ENCODE results near the gene HPSE2.
"Not testable (repeated sequence)": the region's sequence is repeated elsewhere in the genome, so short reads cannot be mapped to it uniquely, and the experiment has no call there.

HPSE2 gene

DNA sequence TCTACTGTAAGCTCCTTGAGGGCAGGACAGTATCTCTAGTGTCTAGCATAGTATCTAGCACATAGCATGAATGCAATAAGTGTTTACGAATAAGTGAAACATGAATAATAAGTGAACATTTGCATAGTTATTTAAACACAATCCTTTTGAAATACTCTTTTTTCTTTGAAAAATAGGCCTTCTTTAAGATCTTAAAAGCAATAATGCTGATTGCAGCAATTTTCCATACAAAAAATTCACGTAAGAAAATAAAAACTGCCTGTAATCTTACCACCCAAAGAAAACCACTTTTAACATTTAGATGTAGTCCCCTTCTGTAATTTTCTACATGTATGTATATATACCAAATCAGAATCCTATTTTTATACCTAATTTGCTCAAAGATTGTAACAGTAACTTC is 626.4 kb downstream of the HPSE2 start:
- DNase-seq = no peak

DNA sequence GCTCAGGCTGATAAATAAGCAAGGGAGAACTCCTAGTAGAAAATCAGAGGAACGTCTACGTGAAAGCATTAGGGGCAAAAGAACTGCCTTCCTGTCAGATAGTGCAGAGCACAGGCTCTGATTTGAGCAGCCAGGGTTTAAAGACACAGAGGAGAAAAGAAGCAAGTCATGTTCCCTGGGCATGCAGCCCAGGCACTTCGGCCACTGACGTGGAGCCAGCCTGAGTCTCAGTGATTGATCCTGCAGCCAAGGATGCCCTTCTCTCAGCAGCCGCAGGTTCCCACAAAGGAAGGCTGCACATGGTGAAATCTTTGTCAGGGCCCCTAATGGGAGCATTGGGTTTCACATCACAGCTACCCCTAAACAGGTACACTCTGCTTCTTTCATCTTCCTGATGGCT is 627.2 kb downstream of the HPSE2 start:
- no peak for DNase-seq

DNA sequence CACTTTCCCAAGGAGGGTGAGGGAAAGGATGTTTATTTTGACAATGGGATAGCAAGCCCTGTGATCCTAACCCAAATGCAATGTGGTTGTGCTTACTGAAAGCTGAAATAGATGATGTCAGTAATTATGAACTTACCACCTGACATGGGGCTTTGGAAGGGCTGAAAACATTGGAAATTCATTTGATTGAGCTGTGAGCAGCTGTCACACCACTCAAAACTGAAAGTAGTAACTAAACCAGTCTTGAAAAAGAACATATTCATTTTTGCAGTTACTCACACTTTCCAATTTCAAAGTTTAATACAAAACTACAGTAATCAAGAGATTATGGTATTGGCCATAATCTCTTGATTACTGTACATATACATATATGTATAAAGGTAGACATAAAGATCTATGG is 633.4 kb downstream of the HPSE2 start:
- DNase-seq = no peak

DNA sequence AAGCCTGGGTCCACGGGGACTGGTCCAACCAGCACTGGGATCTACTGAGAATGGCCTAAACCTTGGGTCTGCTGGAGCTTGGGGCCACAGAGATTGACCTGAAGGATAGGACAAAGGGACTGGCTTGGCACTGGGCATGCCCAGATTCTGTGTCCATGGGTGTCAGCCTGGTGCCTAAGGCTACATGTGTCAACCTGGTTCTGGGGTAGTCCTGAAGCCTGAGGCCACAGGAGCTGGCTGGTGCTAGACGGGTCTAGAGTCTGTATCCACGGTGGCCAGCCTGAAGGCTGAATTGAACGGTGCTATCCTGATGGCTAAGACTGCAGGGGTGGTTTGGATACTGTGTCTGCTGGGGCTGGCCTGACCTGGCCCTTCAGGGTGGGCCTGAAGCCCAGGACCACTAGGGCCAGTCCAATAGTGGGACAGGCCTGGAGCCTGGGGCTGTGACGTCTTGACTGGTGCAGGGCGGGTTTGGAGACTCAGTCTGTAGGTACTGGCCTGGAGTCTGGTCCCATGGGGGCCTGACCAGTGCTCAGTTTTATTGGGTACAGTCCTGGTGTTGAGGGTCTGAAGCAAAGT is 636.5 kb downstream of the HPSE2 start:
- no peak for DNase-seq

DNA sequence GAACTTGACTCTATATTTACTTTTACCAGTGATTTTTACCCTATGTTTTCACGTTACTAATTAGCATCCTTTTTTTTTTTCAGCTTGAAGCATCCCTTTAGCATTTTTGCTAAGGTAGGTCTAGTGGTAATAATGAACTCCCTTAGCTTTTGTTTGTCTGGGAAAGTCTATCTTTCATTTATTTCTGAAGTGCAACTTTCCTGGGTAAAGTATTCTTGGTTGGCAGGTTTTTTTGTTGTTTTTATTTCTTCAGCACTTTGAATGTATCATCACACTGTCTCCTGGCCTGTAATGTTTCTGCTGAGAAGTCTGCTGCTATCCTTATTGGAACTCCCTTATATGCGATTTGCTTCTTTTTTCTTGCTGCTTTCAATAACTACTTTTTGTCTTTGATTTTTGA is 639.2 kb downstream of the HPSE2 start:
- no peak for DNase-seq

DNA sequence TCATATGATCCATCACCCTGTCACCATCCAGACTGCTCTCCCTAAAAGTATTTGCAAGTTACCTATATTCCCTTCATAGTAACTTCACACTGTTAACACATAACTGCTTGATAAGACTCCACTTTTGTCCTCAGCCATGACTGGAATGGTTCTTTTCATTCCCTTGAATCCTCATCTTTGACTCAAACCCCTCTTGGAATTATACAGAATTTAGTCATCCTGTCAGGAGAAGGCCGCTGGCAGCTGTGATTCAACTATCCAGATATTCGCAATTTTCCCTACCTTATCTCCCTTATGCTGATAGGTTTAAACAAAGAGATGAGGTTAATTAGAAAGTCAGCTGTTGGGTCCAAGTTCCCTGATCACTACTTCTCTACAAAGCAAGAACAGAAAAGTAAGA is 646.0 kb downstream of the HPSE2 start:
- no peak for DNase-seq

DNA sequence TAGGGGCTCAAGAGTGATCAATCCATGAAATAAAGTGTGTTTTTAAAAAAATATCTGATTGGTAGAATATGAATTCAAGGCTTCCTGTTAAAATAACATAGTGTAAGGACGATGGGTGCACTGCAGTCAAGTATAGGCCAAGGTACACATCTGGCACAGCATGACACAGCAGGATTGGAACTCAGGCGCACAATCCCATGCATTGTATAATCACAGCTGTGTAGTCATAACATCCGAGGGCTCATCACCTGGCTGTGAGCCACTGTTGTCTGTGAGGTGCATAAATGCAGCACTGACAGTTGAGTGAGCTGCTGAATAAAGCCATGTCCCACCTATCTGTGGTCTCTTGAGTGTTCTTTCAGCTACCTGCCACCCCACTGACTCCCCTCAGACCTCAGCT is 646.6 kb downstream of the HPSE2 start:
- DNase-seq = no peak

DNA sequence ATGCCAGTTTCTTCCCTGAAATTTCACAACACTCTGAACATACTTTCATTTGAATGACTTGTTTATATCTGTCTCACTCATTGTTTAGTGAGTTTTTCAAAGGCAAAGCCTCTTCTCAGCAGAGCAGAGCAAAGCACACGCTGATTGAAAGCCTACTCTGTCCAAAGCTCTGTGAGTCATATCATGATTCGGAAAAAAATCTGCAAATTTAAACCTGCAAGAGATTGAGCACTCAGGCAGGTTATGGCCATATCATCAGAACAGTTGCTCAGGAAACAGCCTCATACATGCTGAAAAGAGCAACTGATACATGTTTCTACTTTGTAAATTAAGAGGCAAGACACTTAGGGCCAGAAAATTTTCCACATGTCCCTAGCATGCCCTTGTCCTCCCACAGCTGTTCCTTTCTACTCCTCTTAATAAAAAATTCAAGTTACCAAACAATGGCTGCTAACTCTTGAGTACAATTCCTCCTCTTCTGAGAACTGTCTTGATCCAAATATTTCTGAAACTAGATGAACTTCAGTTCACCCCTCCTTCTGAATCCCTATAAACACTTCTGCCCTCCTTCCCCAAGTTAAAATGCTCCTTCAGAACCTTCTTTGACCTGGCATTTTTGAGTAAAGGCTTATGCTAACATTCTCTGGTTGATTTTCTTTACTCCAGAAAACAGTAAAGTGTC is 648.4 kb downstream of the HPSE2 start:
- no peak for DNase-seq

DNA sequence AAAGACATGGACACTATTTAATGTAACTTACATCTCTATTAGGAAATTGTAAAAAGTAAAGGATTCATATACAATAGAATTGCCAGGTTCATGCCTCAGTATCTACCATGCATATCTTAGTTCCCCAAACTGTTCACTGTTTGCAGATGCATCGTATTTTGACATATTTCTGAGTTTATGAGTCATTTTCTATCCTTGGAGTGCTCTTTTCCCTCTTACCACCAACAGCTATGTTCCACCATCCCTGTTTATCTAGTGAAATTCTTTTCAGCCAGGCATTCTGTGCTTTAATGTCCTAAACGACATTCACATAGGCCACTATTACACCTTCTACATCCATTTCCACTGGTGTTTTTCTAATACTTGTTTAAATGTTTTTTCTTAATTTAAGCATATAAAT is 649.6 kb downstream of the HPSE2 start:
- no peak for DNase-seq

DNA sequence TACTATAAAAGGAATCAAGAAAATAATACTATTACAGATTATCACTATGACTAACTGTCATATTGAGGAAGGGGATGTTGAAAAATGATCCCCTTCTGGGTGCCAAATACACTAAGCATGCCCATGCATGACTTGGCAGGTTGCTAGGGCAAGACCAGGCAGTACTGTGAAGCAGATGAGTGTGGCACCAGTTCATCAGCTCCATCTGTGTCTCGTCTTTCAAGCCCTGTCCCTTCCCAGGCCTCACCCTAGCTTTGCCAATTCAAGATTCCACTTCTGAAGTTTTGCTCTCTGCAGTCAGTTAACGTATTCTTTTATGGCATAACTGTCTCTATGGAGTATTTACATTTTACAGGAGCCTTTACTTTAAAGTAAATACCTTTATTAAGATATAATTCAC is 653.3 kb downstream of the HPSE2 start:
- no peak for DNase-seq

DNA sequence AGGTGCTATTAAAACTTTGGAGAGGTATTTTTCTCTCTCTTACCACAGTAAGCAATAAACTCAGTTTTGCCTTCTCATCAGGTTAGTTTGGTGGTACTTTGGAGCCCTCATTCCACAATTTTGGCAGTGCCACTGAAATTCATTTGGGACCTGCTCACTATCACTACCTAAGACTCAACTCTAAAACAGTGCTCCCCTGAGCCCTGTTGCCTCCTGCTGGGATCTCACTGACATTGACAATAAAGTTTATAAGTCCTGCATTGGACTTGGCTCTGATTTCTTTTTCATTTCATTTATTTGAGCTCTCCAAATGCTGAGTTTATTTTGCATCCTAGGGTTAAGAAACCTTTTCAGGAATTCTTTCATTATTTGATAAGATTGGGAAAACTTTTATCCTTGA is 658.1 kb downstream of the HPSE2 start:
- DNase-seq = no peak

DNA sequence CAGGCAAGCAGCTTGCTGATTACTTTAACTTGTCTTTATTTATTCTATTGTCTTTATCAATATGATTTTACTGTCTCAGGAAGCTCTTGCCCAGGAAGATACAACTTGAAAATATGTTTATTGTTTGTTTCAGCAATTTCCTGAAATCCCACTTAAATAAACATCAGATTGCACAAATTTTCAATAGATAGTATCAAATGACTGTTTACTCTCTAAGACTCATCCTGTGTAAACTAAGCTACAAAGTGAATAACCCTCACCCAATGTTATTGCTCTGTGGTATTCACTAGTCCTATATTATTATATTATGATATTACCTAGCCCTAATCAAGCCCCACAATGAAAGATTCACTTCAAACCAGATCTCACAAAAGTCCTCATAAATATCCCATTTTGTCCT is 658.5 kb downstream of the HPSE2 start:
- DNase-seq = no peak

DNA sequence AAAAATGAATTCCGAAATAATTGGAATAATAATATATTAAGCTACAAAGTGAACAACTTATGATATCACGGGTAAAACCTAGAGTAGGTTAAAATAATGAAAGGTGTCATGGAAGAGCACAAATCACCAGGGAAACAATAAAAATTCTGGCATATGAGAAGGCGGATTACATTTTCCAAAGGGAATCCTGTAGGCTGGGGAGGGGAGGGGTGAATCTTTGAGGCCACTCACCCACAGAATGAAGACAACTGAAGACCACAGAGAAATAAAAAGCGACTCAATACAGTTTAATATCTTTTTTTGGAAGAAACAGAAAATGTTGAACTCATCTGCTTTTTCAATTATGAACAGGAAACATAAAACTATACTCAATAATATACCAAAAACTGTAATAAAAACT is 659.6 kb downstream of the HPSE2 start:
- no peak for DNase-seq

DNA sequence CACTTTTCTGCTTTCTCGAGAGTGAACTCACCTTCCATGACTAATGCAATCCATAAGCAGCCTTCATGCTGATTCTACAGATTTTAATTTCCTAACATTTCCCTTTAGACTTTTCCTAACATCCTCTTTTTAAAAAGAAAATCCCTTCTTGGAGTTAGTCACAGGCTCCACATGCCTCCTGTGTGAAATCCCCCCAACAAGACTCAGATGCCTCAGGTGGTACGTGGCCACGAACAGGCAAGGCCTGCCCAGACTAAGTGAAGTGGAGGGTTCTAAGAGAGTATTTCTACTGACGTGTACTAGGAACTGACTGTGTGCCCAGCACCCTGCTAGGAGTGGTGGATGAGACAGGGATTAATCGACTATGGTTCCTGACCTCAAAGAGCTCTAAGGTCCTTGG is 663.1 kb downstream of the HPSE2 start:
- no peak for DNase-seq

DNA sequence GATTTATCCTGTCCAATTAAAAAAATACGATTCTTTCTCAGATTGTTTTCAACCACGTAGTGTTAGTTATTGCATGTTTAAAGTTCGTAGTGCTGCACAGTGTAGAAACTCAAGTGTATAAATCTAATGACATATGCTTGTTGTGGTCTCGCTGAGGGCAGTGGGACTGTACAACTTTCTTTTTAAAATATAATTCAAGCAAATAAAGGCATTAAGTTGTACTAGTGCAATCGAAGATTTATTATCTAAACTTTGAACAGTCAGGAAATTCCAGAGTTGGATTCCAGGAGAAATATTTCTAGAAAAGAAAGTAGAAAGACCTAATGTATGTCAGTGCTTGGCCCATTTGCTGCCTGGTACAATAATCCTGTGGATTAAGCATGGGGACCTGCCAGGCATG is 664.8 kb downstream of the HPSE2 start:
- DNase-seq = no peak

DNA sequence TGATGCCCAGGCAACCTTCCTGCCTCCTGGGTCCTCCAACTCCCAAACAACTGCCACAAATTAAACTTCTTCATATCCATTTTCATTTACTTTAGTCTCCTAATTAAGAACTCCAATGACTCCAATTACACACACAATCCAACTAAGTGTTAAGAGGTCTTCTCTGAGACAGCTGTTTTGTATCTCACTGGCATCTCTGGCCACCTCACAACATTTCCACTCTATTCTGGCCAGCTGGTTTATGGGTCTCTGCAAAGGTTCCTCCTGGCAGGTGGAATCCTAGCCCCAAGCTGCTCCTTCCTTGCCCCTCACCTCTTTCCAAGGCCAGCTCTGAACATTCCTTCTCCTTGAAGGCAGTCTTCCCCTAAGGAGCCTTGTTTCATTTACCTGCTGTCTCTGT is 665.8 kb downstream of the HPSE2 start:
- no peak for DNase-seq

DNA sequence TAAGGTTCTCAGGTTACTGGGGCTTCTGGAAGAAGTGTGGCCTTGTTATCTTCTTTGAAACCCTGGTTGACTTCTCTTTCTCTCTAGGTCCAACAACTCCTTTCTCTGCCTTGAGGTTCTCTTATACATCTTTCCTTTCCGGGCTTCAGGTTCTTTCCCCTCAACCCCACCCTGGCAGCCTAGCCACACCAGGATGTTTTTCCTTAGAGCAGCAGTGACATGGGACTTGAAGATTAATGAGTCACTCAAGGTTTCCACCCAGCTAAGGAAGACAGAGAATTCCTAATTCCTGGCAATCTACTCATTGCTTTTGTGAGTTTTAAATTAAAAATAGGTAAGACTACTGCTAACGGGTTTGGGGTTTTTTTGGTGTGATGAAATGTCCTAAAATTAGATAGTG is 667.1 kb downstream of the HPSE2 start:
- no peak for DNase-seq

DNA sequence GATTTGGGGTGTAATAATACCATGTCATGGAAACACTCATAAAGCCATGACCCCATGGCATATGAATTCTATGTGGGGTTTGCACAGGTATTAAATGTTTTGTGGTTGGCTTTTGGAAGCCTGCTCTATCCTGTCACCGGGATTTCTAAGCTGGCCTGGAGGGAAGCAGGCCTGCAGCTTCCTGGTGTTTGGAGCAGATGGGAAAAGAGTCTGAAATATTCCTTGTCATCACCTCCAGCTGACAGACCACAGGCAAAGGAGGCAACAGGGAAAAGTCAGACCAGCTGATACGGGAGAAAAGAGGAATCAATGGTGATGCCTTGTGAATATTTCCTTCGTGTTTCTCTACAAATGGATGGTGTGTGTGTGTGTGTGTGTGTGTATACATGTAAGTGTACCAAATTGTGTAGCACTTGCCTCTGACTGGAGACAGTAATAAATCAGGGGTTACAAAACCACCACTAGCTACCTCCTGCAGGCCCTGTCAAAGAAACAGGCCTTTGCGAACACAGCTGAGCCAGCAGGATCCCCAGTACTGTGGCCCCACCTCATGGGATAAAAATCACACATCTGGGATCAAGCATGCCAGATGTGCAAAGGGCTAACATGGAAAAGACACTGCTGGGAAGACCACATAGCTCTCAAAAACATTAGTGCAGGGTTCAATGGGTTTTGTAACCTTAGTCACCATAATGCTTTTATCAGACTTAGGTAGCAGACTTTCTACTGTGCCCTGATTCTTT is 668.1 kb downstream of the HPSE2 start:
- no peak for DNase-seq

DNA sequence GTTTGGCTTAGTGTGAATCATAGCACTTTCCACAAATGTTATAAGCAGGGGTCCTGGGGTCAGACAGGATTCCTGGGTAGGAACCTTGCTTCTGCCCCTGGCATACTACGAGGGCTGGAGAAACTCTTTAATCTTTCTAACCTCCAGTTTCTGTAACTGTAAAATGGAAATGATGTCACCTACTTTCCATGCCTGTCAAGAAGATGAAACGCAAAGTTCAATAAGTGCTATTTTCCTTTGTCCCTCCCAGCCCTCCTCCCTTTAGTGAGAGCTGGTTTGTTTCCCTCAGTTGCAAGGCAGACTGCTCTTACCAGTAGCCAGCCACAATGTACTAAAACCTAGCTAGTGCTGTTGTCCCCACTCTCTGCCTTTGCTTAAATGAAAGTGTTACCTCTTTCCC is 671.8 kb downstream of the HPSE2 start:
- no peak for DNase-seq

DNA sequence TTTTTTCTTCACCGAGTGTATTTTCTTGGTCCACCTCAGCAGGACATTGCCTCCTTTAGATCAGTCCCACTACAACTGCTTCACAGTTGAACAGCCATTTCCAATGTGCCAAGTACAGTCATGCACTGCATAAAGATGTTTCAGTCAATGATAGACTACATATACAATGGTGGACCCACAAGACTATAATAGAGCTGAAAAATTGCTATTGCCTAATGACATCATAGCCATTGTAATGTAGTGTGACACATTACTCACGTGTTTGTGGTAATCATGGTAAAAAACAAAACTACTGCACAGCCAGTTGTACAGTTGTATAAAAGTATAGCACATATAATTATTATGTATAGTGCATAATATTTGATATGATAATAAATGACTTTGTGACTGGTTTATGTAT is 675.1 kb downstream of the HPSE2 start:
- no peak for DNase-seq

DNA sequence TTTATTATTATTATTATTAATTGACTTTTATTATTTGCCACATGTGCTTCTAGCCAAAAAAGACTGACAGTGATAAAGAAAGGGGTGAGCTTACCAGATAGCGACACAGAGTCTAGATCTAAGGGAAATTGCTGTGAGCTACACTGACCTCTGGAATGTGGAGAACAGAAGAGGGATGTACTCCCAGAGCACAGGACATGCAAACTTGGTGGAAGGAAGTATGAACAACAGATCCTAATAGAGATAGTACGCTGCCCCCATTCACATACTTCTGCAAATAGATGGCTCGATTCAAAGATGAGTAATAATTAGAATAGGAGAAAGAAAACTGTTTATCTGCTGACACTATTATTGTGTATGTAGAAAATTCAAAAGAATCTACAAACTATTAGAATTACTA is 679.6 kb downstream of the HPSE2 start:
- no peak for DNase-seq

DNA sequence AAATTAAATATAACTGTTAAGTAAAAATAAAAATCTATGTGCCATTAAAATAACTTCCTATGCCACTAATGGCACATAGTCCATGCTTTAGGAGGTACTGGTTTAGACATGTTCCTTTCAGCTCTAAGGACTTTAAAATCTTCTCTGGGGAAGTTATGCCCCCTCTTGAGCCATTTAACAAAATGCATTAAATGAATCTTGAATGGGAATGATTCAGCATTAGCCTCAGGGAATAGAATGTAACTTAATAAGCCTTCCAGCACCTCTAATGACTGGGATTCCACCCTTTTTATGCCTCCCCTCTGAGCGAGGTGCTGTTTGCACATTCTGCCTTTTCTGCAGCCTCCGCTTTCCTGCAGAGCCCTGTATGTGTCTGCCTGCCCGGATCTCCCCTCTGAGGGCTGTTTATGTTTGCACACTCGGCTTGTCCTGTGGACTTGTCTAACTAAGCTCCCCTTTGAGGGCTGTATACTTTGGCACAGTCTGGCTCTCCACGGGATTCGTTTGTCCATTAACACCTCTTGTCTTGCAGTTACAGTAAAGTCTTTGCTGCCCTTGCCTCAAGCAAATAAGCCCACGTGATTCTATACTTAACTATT is 680.5 kb downstream of the HPSE2 start:
- peak; percentile 42 for DNase-seq

DNA sequence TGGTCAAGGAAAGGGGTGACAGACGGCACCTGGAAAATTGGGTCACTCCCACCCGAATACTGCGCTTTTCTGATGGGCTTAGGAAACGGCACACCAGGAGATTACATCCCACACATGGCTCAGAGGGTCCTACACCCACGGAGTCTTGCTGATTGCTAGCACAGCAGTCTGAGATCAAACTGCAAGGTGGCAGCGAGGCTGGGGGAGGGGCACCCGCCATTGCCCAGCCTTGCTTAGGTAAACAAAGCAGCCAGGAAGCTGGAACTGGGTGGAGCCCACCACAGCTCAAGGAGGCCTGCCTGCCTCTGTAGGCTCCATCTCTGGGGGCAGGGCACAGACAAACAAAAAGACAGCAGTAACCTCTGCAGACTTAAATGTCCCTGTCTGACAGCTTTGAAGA is 694.1 kb downstream of the HPSE2 start:
- not testable (repeated sequence) for DNase-seq

DNA sequence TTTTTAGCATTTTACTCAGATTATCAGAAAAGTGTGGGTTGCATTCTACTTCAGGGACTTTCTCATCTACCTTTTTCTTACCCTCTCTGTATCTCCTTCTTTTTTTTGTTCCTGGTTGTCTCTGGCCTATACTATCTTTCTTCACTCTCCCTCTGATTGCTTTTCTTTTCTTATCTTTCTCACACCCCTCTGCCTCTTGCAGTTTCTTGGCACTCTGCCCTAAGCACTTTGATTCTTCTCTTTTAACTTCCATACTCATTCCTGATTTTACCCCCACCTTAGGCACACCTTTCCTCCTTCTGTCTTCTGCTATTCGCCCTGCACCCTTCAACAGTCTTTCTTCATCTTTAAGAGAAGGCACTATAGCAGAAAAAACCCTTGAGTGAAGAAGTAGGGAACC is 696.1 kb downstream of the HPSE2 start:
- no peak for DNase-seq

All from right forelimb (tissue), 1 donor.